Measurements from ENCODE around the gene ELMO3. TPM values are rescaled to one million over a fixed set of nuclear protein-coding genes. Genes with fewer than 3 reads are reported as not detected.
A peak's percentile ranks its signal among the peaks of the same experiment; 100 is the strongest.

Gene ELMO3
- total and polyA plus RNA-seq, 2 of the 13 experiments (the other 11 are each of a cell fraction or from before 2014, with no cell fraction given), result 2.6 to 4.0 TPM

GRCh38 chr16:67177743-67178699 lies 20.9 kb upstream of the ELMO3 start (continued):
- no peak for TF ChIP-seq ZNF781 (CRISPR knock-in tag; IDR thresholded peaks at IDR 0.05; ENCODE audit: borderline replicate concordance, not compliant biosample characterization)
- TF ChIP-seq ZNF280B (CRISPR knock-in tag; IDR thresholded peaks at IDR 0.05; ENCODE audit: borderline replicate concordance), result peak; percentile 74
- TF ChIP-seq ZNF766 (CRISPR knock-in tag; IDR thresholded peaks at IDR 0.05; ENCODE audit: borderline replicate concordance), result no peak
- peak; percentile 72; the same call in 1 of the 2 replicates for TF ChIP-seq YEATS4 (CRISPR knock-in tag; IDR thresholded peaks at IDR 0.05; ENCODE audit: borderline replicate concordance)
- TF ChIP-seq ZNF547 (CRISPR knock-in tag; IDR thresholded peaks at IDR 0.05), result peak; percentile 66; the same call in 1 of the 2 replicates
- TF ChIP-seq SRSF4 (IDR thresholded peaks at IDR 0.05; ENCODE audit: low read depth, low read length, poor library complexity, severe bottlenecking), result no peak
- TF ChIP-seq ZNF333 (CRISPR knock-in tag; IDR thresholded peaks at IDR 0.05; ENCODE audit: borderline replicate concordance), result peak; percentile 77; the same call in 1 of the 2 replicates
- no peak for TF ChIP-seq RORA (CRISPR knock-in tag; IDR thresholded peaks at IDR 0.05)
- no peak for TF ChIP-seq ARID2 (CRISPR knock-in tag; IDR thresholded peaks at IDR 0.05; ENCODE audit: borderline replicate concordance)
- peak; percentile 41; the same call in 1 of the 2 replicates for TF ChIP-seq SP5 (CRISPR knock-in tag; IDR thresholded peaks at IDR 0.05; ENCODE audit: borderline replicate concordance, low read depth)
- 0 out of 2 replicates have a peak, but pooled peaks have one; percentile 54 for TF ChIP-seq ZNF619 (CRISPR knock-in tag; IDR thresholded peaks at IDR 0.05)
- no peak for TF ChIP-seq RBAK (CRISPR knock-in tag; IDR thresholded peaks at IDR 0.05)
- TF ChIP-seq TAF15 (IDR thresholded peaks at IDR 0.05; ENCODE audit: low read depth, low read length, poor library complexity, severe bottlenecking), result no peak
- peak; percentile 92 for TF ChIP-seq IRF9 (CRISPR knock-in tag; IDR thresholded peaks at IDR 0.05; ENCODE audit: borderline replicate concordance)
- TF ChIP-seq NR2F6 (IDR thresholded peaks at IDR 0.05), result no peak
- TF ChIP-seq NR2F6 (CRISPR knock-in tag; IDR thresholded peaks at IDR 0.05), result peak; percentile 34; the same call in 1 of the 2 replicates
- TF ChIP-seq ATF1 (CRISPR knock-in tag; IDR thresholded peaks at IDR 0.05), result no peak
- no peak for TF ChIP-seq SMARCE1 (IDR thresholded peaks at IDR 0.05; ENCODE audit: borderline replicate concordance)
- TF ChIP-seq ZZZ3 (CRISPR knock-in tag; IDR thresholded peaks at IDR 0.05; ENCODE audit: borderline replicate concordance), result peak; percentile 65; the same call in 1 of the 2 replicates
- TF ChIP-seq CTCF (CRISPR knock-in tag; IDR thresholded peaks at IDR 0.05), result peak; percentile 36
- peak; percentile 44; the same call in 1 of the 2 replicates for TF ChIP-seq ZBTB20 (CRISPR knock-in tag; IDR thresholded peaks at IDR 0.05; ENCODE audit: borderline replicate concordance, low read depth)
- no peak; the same call in 1 of the 2 replicates for TF ChIP-seq KAT7 (CRISPR knock-in tag; IDR thresholded peaks at IDR 0.05; ENCODE audit: borderline replicate concordance)
- TF ChIP-seq ZNF513 (CRISPR knock-in tag; conservative IDR thresholded peaks at IDR 0.05), result 0 out of 2 replicates have a peak, but pooled peaks have one; percentile 68

All from HepG2 (cell line).